BLaER1 treated with 17β-estradiol and CSF1 and Interleukin-3, amounts not matched to agents 10 nM and 100 nM (cell line): Measurements from ENCODE around the gene CFHR2.
"Not testable (repeated sequence)": the region's sequence is repeated elsewhere in the genome, so short reads cannot be mapped to it uniquely, and the experiment has no call there.

Source experiments
- H3K27ac ChIP-seq, 11 experiments: shearing (Covaris generic); formaldehyde crosslinking; 2 replicates each; pipeline ENCODE4 v1.8.1; 2022
- H3K27me3 ChIP-seq, 11 experiments: shearing (Covaris generic); formaldehyde crosslinking; 2 replicates each; pipeline ENCODE4 v1.8.1; 2022
- H3K36me3 ChIP-seq, 11 experiments: shearing (Covaris generic); formaldehyde crosslinking; 2 replicates each; pipeline ENCODE4 v1.8.1; 2022
- H3K4me1 ChIP-seq, 10 experiments: shearing (Covaris generic); formaldehyde crosslinking; 2 replicates each; pipeline ENCODE4 v1.8.1; 2022
- H3K4me2 ChIP-seq, 11 experiments: shearing (Covaris generic); formaldehyde crosslinking; 2 replicates each; pipeline ENCODE4 v1.8.1; 2022
- H3K4me3 ChIP-seq, 10 experiments: shearing (Covaris generic); formaldehyde crosslinking; 2 replicates each; pipeline ENCODE4 v1.8.1; 2022
- H3K9ac ChIP-seq, 11 experiments: shearing (Covaris generic); formaldehyde crosslinking; 2 replicates each; pipeline ENCODE4 v1.8.1; 2022
- H3K9me3 ChIP-seq, 11 experiments: shearing (Covaris generic); formaldehyde crosslinking; replicated peaks in 1 of 11; 2 replicates each; pipeline ENCODE4 v1.8.1; 2022
- H4K20me1 ChIP-seq, 11 experiments: shearing (Covaris generic); formaldehyde crosslinking; 2 replicates each; pipeline ENCODE4 v1.8.1; 2022
- Cebpa-rat ChIP-seq, 11 experiments: shearing (Covaris generic); IDR thresholded peaks; 2 replicates each; pipeline ENCODE4 v1.8.1; 2022

Gene CFHR2

DNA sequence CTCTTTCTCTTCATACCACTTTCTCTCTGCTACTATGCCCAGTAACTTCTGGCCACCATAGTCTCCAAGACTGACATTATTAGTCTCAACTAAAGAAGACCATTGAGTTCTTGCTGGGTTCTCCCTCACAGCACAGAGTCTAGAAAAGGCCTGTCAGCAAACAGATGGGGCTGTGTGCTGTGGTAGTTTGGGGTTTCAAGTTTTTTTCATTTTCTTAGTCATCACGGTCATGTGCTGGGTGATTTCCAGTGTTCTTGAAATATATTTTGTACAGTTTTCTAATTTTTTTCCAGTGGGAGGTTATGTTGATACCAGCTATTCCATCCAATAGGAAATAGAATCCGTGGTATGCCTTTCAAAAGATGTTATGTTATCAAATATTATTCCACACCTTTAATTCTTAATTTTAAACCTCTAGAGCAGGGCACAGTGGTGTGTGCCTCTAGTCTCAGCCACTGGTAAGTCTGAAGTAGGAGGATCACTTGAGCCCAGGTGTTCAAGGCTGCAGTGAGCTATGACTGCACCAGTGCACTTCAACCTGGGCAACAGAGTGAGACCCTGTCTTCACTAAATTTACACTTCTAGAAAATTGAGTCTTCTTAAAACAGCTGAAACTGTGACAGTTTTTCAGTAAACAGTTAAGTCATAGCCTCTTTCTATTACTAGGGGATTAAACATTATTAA, 8.3 kb downstream of the CFHR2 start:
- no peaks in the 10 kb centered on the region for H3K36me3 ChIP-seq
- no peaks in the 10 kb centered on the region for H4K20me1 ChIP-seq
- no peak overlapping the region for H3K4me2 ChIP-seq
- no peaks in the 10 kb centered on the region for H3K27me3 ChIP-seq
- no peak for TF ChIP-seq Cebpa-rat (IDR thresholded peaks at IDR 0.05)
- no peak overlapping the region for H3K4me3 ChIP-seq
- H3K9ac ChIP-seq: no peak overlapping the region
- H3K9me3 ChIP-seq: peaks cover 0 to 9% (median 0%) of the 10 kb centered on the region in 11 experiments; a peak in 2 of 22 replicates
- H3K27ac ChIP-seq: no peak overlapping the region
- H3K4me1 ChIP-seq: no peaks in the 10 kb centered on the region

DNA sequence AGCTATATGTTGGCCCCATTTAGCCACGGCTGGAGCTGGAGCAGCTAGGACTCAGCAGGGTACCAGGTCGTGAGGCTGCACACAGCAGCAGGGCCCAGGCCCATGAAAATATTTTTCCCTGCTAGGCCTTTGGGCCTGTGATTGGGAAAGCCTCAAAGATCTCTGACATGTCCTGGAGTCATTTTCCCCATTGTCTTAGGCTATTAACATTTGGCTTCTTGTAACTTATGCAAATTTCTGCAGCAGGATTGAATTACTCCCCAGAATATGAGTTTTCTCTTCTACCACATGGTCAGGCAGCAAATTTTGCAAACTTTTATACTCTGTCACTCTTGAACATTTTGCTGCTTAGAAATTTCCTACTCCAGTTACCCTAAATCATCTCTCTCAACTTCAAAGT, 11.2 kb downstream of the CFHR2 start:
- no peak for TF ChIP-seq Cebpa-rat (IDR thresholded peaks at IDR 0.05)
- H3K27me3 ChIP-seq: no peaks in the 10 kb centered on the region
- no peaks in the 10 kb centered on the region for H3K36me3 ChIP-seq
- H4K20me1 ChIP-seq: no peaks in the 10 kb centered on the region
- no peak overlapping the region for H3K4me3 ChIP-seq
- H3K27ac ChIP-seq: no peak overlapping the region
- H3K9ac ChIP-seq: no peak overlapping the region
- peaks cover 0 to 9% (median 0%) of the 10 kb centered on the region in 11 experiments; a peak in 2 of 22 replicates for H3K9me3 ChIP-seq
- H3K4me2 ChIP-seq: no peak overlapping the region
- H3K4me1 ChIP-seq: no peaks in the 10 kb centered on the region

DNA sequence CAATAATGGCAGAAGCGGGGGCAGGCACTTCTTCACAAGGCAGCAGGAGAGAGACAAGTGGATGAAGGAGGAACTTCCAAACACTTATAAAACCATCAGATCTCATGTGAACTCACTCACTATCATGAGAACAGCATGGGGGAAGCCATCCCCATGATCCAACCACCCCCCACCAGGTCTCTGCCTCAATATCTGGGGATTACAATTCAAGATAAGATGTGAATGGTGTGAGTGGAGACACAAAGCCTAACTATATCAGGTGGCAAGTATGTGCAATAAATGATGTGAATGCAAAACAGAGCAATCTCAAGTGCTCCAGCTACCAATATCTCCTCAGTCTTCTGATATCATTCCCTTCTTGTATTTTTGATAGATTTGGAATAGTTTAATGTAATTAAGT, 12.4 kb downstream of the CFHR2 start:
- no peak for TF ChIP-seq Cebpa-rat (IDR thresholded peaks at IDR 0.05)

DNA sequence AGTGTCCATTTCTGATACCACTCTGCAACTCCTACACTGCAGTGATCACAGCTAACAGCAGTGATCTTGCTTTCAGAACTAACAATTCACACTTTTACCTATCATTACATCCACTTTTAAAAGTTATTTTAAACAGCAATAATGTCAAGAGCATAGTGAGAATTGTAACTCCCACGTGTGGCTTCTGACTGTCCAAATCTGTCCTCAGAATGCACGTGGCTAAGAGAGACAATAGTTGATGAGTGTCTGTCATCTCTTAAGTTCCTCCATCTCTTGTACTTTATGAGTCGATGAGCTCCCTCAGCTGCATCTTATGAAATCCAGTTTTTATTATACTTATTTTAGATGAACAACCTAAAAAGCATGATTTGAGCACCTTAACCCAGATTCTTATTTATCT, 17.3 kb downstream of the CFHR2 start:
- peaks cover 0 to 2% (median 0%) of the 10 kb centered on the region in 11 experiments; a peak in 2 of 22 replicates for H3K9me3 ChIP-seq
- H3K9ac ChIP-seq: no peak overlapping the region
- H3K36me3 ChIP-seq: no peaks in the 10 kb centered on the region
- no peak for TF ChIP-seq Cebpa-rat (IDR thresholded peaks at IDR 0.05)
- no peak overlapping the region for H3K27ac ChIP-seq
- H3K4me1 ChIP-seq: no peaks in the 10 kb centered on the region
- H3K27me3 ChIP-seq: no peaks in the 10 kb centered on the region
- no peaks in the 10 kb centered on the region; a peak in 1 of 22 replicates for H4K20me1 ChIP-seq
- H3K4me3 ChIP-seq: no peak overlapping the region
- H3K4me2 ChIP-seq: no peak overlapping the region

More for the DNA sequence above, 12.4 kb downstream of the CFHR2 start:
- no peak overlapping the region for H3K4me3 ChIP-seq
- H3K27ac ChIP-seq: no peak overlapping the region
- H3K36me3 ChIP-seq: no peaks in the 10 kb centered on the region
- no peaks in the 10 kb centered on the region for H3K27me3 ChIP-seq
- no peak overlapping the region for H3K9ac ChIP-seq
- peaks cover 0 to 9% (median 0%) of the 10 kb centered on the region in 11 experiments; a peak in 2 of 22 replicates for H3K9me3 ChIP-seq
- H4K20me1 ChIP-seq: no peaks in the 10 kb centered on the region; a peak in 1 of 22 replicates
- no peaks in the 10 kb centered on the region for H3K4me1 ChIP-seq
- no peak overlapping the region for H3K4me2 ChIP-seq

- no peak overlapping the region for H3K27ac ChIP-seq
- H3K9ac ChIP-seq: no peak overlapping the region
- H3K4me3 ChIP-seq: no peak overlapping the region
- no peak for TF ChIP-seq Cebpa-rat (IDR thresholded peaks at IDR 0.05)
- no peak overlapping the region for H3K4me2 ChIP-seq
- no peaks in the 10 kb centered on the region for H3K4me1 ChIP-seq
- no peaks in the 10 kb centered on the region for H3K9me3 ChIP-seq
- no peaks in the 10 kb centered on the region for H3K27me3 ChIP-seq
- H3K36me3 ChIP-seq: no peaks in the 10 kb centered on the region
- H4K20me1 ChIP-seq: no peaks in the 10 kb centered on the region
These were observed 26.6 kb downstream of the CFHR2 start for GRCh38 chr1:196970182-196970581.

DNA sequence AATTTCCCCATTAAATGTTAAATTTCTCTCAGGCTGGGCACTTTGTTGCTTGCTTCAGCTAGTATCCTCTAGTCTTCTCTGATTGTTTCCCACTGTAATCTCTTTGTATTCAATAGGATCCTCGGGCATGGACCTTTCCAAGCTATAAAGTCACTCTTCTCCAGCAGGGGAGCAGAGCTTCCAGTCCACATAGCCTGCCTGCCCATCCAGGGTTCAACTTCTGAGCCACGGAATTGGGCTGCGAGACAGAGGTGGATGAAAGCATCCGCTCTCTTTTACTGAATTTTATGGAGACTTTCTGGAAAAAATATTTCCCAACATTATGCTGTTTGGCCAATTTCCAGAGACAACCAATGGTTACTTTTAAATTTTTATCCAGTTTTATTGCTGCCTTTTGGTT, 32.7 kb downstream of the CFHR2 start:
- no peaks in the 10 kb centered on the region for H4K20me1 ChIP-seq
- H3K9ac ChIP-seq: no peak overlapping the region
- H3K4me2 ChIP-seq: no peak overlapping the region
- H3K36me3 ChIP-seq: no peaks in the 10 kb centered on the region
- no peak overlapping the region for H3K4me3 ChIP-seq
- no peaks in the 10 kb centered on the region for H3K9me3 ChIP-seq
- no peaks in the 10 kb centered on the region for H3K4me1 ChIP-seq
- no peak for TF ChIP-seq Cebpa-rat (IDR thresholded peaks at IDR 0.05)
- H3K27me3 ChIP-seq: no peaks in the 10 kb centered on the region
- no peak overlapping the region for H3K27ac ChIP-seq

DNA sequence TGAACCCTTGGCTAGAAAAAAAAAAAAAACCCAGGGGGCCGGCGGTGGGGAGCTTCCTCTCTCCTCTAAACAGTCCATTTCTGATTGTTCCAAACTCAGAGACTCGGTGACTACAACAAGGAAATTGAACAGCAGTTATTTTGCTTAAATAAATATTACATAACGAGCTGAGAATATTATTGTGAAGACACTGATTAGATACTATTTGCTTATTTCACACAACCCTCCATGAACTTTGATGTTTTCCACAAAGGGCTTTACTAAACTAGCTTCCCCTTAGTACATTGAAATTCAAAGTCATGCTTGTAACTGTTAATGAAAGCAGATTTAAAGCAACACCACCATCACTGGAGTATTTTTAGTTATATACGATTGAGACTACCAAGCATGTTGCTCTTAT, 33.7 kb downstream of the CFHR2 start, which contains the start of gene CFHR5:
Gene CFHR5, plus strand, starts transcription at position 279 of the 400 bp plus-strand sequence. Its CDS starts 109 bp downstream, at position 388.
- Histone ChIP-seq H3K9ac (no peak within 1 kb of the TSS), H3K4me2 (no peak within 1 kb of the TSS), H3K27ac (no peak within 1 kb of the TSS), H3K4me1 (no peaks in the 10 kb centered on the region), H3K4me3 (no peak within 1 kb of the TSS), H4K20me1 (no peaks in the 10 kb centered on the region), H3K27me3 (no peaks in the 10 kb centered on the region), H3K36me3 (no peaks in the 10 kb centered on the region), H3K9me3 (no peaks in the 10 kb centered on the region)
- no peak for TF ChIP-seq Cebpa-rat (IDR thresholded peaks at IDR 0.05)

DNA sequence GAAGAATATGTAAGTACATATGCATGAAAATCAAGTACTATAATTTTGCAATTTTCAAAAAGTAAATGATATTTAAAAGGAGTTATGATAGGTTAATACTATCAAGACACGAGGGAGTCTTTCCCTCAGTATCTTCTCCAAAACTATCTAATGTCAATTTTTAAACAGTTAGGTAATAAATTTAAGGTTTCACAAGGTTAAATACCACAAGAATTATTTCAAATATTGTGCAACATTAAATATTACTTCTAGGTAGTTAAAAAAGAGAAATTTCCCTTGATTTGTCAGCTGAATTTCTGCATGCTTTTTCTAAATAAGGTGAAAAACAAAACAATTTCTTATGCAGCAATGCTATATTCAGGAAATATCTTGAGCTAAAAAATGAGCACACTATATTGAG, 37.3 kb downstream of the CFHR2 start:
- Histone ChIP-seq H3K36me3 (no peaks in the 10 kb centered on the region), H3K4me2 (no peak overlapping the region), H3K9ac (no peak overlapping the region), H4K20me1 (no peaks in the 10 kb centered on the region), H3K9me3 (no peaks in the 10 kb centered on the region), H3K4me3 (no peak overlapping the region), H3K27ac (no peak overlapping the region), H3K4me1 (no peaks in the 10 kb centered on the region), H3K27me3 (no peaks in the 10 kb centered on the region)
- TF ChIP-seq Cebpa-rat (IDR thresholded peaks at IDR 0.05): no peak

- not testable (repeated sequence) for H3K4me2 ChIP-seq, H3K9me3 ChIP-seq, H3K9ac ChIP-seq, H3K4me1 ChIP-seq, H3K27ac ChIP-seq, H3K27me3 ChIP-seq, H3K4me3 ChIP-seq, H4K20me1 ChIP-seq, H3K36me3 ChIP-seq
These were observed 38.7 kb downstream of the CFHR2 start for GRCh38 chr1:196982247-196982646.

DNA sequence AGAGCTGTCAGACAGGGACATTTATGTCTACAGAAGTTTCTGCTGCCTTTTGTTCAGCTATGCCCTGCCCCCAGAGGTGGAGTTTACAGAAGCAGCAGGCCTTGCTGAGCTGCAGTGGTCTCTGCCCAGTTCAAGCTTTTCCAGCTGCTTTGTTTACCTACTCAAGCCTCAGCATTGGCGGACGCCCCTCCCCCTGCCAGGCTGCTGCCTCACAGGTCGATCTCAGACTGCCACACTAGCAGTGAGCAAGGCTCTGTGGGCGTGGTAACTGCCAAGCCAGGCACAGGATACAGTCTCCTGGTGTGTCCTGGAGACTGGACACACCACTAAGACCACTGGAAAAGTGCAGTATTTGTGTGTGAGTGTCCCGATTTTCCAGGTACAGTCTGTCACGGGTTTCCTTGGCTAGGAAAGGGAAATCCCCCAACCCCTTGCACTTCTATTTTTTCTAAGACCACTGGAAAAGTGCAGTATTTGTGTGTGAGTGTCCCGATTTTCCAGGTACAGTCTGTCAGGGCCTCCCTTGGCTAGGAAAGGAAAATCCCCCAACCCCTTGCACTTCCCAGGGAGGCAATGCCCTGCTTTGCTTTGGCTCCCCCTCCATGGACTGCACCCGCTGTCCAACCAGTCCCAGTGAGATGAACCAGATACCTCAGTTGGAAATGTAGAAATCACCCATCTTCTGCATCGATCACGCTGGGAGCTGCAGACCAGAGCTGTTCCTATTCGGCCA, 48.5 kb downstream of the CFHR2 start:
- not testable (repeated sequence) for H3K4me2 ChIP-seq, H3K4me3 ChIP-seq, H3K4me1 ChIP-seq, H3K27ac ChIP-seq, H3K27me3 ChIP-seq, H4K20me1 ChIP-seq, H3K36me3 ChIP-seq, H3K9ac ChIP-seq, H3K9me3 ChIP-seq
